ENCODE measurements around the gene PRICKLE2.

The PRICKLE2 gene

GRCh38 chr3:64187065-64187959 is 38.0 kb downstream of the PRICKLE2 start:
- DNase-seq = peak; percentile 73

DNA sequence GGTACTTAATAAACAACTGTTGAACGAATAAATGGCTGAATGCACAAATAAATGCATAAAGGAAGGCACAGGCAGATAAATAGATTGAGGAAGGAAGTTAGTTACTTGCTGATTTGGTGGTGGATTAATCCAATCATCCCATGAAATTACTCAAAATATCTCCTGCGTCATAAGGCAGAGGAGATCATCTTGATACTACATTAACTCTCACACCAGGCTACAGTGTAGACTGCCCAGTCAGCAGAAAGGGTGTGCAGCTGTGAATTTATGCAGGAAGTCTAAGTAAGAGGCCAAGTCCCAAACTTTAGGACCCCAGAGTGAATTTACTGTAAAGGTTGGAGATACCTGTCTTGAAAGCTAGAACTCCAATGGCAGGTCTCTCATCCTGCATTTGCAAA is 38.6 kb downstream of the PRICKLE2 start:
- no peak for DNase-seq

DNA sequence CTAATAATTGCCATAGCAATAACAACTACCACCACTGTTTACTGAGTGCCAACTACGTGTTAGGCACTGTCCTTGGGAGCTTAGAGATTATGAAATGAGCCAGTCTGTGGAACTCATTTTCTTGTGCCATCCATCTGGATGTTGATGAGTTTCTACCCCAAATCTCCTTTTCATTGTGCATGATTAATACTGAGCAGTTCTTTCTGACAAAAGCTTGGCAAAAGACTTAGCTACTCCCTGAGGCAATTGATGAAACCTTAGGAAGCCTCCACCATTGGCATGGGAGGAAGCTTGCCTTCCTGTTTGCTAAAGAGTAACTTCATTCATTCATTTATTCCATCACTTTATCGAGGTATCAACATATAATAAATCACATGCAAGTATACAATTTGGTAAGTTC is 39.8 kb downstream of the PRICKLE2 start:
- peak; percentile 10 for DNase-seq

GRCh38 chr3:64184621-64185020 is 40.6 kb downstream of the PRICKLE2 start:
- DNase-seq = no peak

GRCh38 chr3:64179860-64180259 is 45.4 kb downstream of the PRICKLE2 start:
- no peak for DNase-seq

DNA sequence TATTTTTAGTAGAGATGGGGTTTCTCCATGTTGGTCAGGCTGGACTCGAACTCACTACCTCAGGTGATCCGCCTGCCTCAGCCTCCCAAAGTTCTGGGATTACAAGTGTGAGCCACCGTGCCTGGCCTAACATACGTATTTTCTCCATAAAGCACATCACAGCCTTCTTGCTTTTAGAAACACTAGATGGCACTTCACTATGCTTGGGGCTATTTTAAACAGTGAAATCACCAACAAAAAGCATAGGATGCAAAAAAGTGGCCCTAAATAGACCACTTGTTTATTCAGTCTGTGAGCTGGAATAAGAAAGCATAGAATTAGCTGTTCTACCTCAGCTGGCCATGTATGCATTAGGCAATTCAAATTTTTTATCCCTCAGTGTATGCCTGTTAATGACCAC is 46.0 kb downstream of the PRICKLE2 start:
- DNase-seq = no peak

DNA sequence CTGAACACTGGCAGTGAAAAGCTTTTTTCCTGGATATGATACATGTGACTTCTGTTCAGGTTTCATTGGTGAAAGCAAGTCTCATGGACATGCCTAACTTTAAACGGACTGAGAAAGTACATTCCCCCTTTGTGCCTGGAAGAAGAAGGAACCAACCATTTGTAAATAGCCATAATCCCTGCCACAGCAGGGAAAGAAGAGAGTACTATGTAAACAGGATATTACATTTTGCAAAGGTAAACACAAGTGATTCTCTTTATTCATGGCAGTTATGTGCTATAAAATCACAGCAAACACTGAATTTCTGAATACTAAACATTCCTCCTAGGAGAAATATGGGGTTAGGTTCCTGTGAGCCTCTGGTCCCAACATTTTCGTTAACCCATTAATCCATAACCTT is 46.8 kb downstream of the PRICKLE2 start:
- DNase-seq = peak; percentile 45

GRCh38 chr3:64176461-64176996 is 48.7 kb downstream of the PRICKLE2 start:
- DNase-seq = no peak

DNA sequence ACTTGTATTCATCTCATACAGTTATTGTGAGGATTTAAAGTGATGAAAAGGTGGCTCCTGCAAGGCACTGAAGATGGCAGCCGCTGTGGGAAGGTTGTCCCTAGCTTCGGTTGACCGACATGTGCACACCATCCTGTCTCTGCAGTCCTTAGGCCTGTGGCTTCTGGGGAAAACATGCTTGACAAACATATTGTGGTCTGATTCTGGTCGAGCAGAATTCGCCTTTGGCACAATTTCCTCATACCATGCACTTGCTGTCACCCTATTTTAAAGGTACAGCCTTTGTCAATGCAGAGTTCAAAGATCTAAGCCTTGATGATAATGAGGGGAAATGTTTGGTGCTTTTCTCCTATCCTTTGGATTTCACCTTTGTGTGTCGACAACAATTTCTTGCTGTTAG is 50.9 kb downstream of the PRICKLE2 start:
- DNase-seq = no peak

DNA sequence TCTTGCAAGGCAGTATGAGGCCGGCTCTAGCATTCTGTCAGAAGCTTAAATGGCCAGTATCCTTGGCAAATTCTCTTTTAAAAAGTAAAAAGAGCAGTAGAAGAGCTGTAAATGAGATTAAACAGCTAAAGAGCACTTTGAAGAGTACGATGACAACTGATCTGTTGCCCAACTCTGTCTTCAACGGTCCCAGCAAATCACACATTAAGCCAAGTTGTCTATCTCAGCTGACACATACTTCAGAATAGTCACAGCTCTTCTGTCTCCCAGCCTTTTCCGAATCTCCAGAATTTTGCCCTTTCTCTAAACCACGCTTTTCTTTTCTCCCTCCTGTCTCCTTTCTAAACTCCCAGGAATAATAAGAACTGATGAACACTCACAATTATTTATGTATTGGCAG is 51.7 kb downstream of the PRICKLE2 start:
- no peak for DNase-seq

GRCh38 chr3:64170270-64170669 is 55.0 kb downstream of the PRICKLE2 start:
- no peak for DNase-seq

- no peak for DNase-seq
Observed at GRCh38 chr3:64167868-64168267, 57.4 kb downstream of the PRICKLE2 start.

DNA sequence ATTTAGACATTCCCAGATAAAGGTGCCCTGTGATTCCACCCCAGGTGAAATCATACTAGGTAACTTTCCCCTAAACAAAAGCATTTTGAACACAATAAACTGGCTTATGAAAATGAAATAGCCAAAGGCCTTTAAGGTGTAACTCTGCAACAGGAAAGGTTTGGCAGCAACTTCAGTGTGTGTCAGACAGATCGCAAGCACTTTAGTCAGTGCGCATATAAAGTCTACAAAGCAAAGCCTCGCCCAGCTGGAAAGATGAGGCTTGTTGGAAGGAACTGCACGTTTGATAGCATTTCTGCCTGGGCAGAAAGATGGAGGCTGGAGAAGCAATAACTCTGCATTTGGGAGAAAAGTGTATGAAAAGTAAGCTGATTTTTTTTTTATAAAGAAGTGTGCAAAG is 57.9 kb downstream of the PRICKLE2 start:
- no peak for DNase-seq

GRCh38 chr3:64166584-64167162 is 58.6 kb downstream of the PRICKLE2 start:
- DNase-seq = peak; percentile 48

DNA sequence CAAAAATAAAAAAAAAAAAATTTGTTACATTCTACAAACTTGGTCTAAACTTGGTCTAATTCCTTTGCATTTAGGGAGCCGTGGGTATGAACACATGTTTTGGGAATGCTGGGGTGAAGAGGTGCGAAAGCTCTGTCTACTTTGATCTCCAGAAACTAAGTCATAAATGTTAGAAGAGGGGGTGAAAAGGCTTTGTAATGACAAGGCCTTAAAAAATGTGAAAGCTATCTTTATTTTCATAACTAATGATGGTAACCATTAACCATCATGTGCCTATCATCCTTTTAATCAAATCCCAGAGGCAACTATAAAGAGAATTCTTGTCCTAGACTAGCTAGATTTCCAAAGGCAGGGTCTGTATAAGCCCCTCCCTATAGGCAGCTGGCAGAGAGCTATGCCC is 60.9 kb downstream of the PRICKLE2 start:
- DNase-seq = no peak

DNA sequence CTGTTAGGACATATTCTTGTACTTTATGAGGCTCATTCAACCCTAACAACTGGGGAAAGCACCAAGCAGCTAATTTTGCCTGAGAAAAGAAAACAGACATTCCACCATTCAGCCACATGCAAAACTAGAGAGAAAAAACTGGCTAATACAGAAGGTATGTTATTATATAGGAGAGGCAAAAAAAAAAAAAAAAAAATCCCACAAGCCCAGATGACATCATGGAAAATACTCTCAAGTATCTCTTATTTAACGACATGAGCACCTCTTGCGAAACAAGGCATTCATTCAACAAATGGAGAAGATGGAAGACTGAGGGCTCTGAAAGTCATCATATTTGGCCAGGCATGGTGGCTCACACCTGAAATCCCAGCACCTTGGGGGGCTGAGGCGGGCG is 61.5 kb downstream of the PRICKLE2 start:
- peak; percentile 43 for DNase-seq

DNA sequence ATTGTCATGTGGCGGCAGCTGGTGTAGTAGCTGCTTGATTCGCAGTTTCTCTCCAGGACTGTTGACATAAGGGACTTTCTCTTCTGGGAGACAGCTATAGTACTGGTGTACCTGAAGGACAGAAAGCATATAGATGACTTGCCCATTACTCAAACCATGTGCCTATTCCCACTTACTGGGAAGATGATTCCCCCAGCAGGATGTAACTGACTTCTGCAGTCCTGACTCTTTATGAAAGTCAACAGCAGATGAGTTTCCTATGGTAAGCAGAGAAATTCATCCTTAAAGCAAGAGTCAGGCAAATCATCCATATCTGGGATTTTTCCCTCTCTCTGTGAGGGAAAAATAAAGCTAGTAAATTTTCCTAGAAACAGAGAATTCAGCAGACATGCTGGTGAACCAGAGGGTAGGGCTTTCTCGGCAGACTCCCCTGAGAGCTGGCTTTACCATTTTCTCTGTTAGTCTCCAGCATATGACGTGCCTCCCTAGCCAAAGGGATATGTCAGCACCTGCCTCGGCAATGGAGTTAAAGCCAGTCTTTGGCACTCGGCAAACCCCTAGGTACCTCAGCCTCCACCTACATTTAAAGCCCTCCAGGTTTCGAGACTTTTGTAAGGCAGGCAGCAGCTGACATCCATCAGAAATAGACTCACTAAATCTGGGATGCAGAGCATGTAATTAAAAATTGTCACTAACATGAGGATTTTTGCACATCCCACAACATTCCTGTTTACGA is 62.1 kb downstream of the PRICKLE2 start:
- peak; percentile 87 for DNase-seq

DNA sequence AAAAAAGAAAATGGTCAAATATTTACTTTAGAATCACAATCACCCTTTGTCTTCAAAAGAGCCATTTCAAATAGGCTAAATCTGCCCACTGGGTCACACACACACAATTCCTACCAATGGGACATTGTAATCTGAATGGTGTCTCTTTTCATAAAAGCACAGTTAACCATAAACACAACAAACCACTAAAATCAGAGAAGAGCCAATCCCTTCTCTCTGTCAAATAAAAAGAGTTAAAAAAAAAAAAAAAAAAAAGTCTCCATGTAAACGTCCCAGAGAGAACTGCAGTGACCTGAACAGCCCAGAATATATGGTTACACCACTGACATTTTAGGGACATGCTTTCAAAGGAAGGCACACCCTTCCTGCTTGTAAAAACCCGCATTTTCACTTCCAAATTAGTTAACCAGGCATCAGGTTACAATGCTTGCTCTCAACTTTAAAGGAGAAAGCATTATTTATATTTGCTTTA is 63.7 kb downstream of the PRICKLE2 start:
- peak; percentile 78 for DNase-seq

- DNase-seq = peak; percentile 24
Observed at GRCh38 chr3:64160000-64160695, 65.1 kb downstream of the PRICKLE2 start.

DNA sequence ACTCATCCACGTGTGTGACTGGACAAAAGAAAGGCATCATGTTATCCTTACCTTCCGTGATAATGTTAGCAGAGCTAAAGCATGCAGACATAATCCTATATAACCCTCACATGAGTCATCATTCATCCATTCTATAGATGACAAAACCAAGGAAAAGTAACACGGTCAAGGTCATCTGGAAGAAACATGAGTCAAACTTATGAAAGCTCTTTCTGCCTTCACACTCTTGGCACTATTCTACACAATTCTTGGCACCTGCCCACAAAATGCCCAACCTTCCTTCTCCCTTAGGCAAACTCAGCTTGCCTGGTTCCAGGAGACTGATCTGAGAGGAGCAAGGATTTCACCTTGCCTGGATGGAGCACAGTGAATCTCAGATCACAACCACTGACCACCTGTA is 66.9 kb downstream of the PRICKLE2 start:
- DNase-seq = no peak

DNA sequence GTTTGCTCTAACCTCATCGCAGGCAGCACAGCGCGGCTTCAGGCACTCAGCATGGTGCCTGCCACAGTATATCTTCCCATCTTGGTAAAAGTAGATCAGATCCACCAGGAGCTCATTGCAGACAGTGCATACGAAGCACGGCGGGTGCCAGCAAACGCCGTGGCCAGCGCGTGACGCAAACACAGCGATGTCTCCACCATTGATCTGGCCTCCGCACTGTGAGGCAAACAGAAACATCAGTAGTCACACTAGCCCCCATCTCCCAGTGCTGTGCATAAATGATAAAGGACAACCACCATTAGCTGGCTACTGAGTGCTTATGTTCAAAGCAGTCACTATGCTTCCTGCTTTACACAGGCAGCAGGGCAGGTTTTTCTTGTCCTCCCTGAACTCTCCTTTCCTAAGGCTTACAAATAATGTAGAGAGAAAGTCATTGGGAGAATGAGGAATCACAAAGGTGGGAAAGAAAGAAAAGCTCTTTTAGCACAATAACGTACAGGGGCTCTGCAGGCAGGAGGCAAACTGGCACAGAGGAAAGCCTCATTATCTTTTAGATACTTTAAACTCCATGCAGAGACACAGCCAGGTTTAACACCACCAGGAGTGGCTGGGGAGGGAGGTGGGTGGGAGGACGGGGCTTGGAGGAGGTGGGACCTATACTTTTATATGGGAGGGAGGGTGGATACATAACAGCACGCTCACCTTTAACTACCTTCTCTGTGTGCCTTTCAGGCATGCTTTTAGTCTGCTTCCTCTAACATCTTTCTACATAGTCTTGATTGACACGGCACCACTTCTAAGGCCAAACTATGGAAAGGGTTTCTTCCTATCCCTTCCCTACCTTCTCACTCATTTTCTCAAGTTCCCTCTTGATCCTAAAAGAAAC is 67.9 kb downstream of the PRICKLE2 start:
- no peak for DNase-seq

GRCh38 chr3:64155328-64155727 is 69.9 kb downstream of the PRICKLE2 start:
- no peak for DNase-seq

Measured in NCI-H69 (cell line).